HG02759 (cell line): Measurements from ENCODE around the gene ERBIN.

ENCODE experiments used
- ATAC-seq: cut with Tn5 transposase; IDR thresholded peaks from one replicate; pipeline ENCODE4 v1.9.1; 2021; ENCODE audit warnings: mild to moderate bottlenecking, moderate library complexity; ENCODE audit not compliant: unreplicated experiment

ERBIN gene

GRCh38 chr5:66122379-66123034, 196.1 kb downstream of the ERBIN start:
- no peak for ATAC-seq

- ATAC-seq, result no peak
These were observed 202.8 kb downstream of the ERBIN start for GRCh38 chr5:66129144-66129543.

GRCh38 chr5:66130493-66130892, 204.1 kb downstream of the ERBIN start:
- no peak for ATAC-seq
